Activated CD4-positive, alpha-beta T cell treated with anti-CD3 and anti-CD28 coated beads for 36 hours (primary cell): ENCODE results near the gene OR4S1. TPM values are rescaled to one million over a fixed set of nuclear protein-coding genes. Genes with fewer than 3 reads are reported as not detected.

Experiments used
- ATAC-seq: fragments of 200-7000 bp; cut with Tn5 transposase; one replicate; pipeline ENCODE4 v1.10.0; 2021; ENCODE audit warnings: mild to moderate bottlenecking, moderate library complexity
- CTCF ChIA-PET: fragments of 350-600 bp; sonication (Branson Sonifier 250); formaldehyde crosslinking; loops from one replicate; lab custom pipeline; 2021; ENCODE audit warnings: antibody characterized with exemption; lab: Charles Lee
- POLR2A ChIA-PET: fragments of 350-600 bp; sonication (Branson Sonifier 250); formaldehyde crosslinking; loops from one replicate; lab custom pipeline; 2021; ENCODE audit warnings: antibody characterized with exemption, inconsistent platforms; lab: Charles Lee
- DNase-seq: peaks from one replicate; pipeline ENCODE4 v3.0.0-alpha.2; 2020
- H3K27ac Mint-ChIP-seq: one replicate; pipeline ENCODE4 v1.8.0; 2021; ENCODE audit warnings: mixed read lengths
- H3K27me3 Mint-ChIP-seq: one replicate; pipeline ENCODE4 v1.8.0; 2021; ENCODE audit warnings: mixed read lengths
- H3K36me3 Mint-ChIP-seq: one replicate; pipeline ENCODE4 v1.8.0; 2021; ENCODE audit warnings: low read depth, mixed read lengths
- H3K4me1 Mint-ChIP-seq: one replicate; pipeline ENCODE4 v1.8.0; 2021; ENCODE audit warnings: mixed read lengths
- H3K4me3 Mint-ChIP-seq: one replicate; pipeline ENCODE4 v1.8.0; 2021; ENCODE audit warnings: mild to moderate bottlenecking, moderate library complexity, mixed read lengths
- H3K9me3 Mint-ChIP-seq: one replicate; pipeline ENCODE4 v1.8.0; 2021; ENCODE audit warnings: low read depth, mixed read lengths
- intact Hi-C, 2 experiments: fragments of 100-400 bp; cut with DNase I in 1 of 2; cut with micrococcal nuclease in 1 of 2; formaldehyde crosslinking; loops; one replicate each; pipeline versions ENCODE4 v1.14.2 to v1.15.1; 2022 to 2024; cut with DNase I, micrococcal nuclease
- total RNA-seq, 2 experiments: library from RNA; stranded (reverse); gene quantifications; one replicate each; pipeline ENCODE4 v1.2.3, GENCODE V29; 2021

The OR4S1 gene
- total RNA-seq, 2 experiments from 2014 or later: not detected

DNA sequence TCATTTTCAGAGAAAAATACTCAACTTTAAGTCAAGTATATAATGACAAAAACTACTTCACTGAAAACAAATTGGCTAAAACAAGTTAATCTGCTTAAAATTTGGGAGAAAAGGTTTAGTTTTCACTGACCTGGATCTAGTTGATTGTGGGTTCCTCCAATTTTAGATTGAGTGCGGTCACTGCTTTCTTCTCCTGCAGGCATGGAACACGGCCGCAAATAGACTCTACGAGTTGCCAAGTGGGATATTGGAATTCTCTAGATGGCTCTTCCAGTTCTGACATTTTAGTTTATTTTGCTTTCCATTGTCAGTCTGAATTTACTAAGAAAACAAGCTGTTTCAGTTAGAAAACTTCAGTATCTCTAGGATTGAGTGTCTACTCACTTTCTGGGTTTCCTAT lies 48.0 kb downstream of the OR4S1 start:
- Mint-ChIP-seq H3K9me3 (peaks cover 9% of the 10 kb centered on the region), H3K36me3 (no peaks in the 10 kb centered on the region), H3K4me1 (no peaks in the 10 kb centered on the region), H3K27me3 (peaks cover 2% of the 10 kb centered on the region), H3K4me3 (no peak overlapping the region), H3K27ac (no peak overlapping the region)
- CTCF ChIA-PET: no interaction called here
- intact Hi-C loops: no loop called here
- POLR2A ChIA-PET: no interaction called here
- ATAC-seq (no peak), DNase-seq (no peak)

DNA sequence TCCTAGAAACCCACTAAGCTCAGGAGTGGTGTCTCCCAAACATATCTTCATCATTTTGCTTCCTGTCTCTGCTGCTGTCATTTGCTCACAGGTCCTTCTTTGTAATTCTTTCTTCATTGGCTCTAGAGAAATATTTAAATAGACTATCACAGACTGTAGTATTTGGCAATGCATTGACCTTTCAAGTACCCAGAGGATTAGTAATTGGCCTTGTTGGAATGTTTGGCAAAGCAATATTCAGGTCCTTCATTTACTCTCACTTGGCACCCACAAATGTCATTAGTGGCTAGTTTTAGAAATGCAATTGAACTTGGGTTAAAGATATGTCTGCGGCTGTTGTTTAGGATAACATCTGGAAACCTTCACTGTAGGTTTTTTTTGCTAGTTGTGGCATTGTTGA lies 48.7 kb downstream of the OR4S1 start:
- no peak for ATAC-seq
- CTCF ChIA-PET: no interaction called here
- Mint-ChIP-seq H3K27me3 (peaks cover 2% of the 10 kb centered on the region), H3K4me3 (no peak overlapping the region), H3K9me3 (peaks cover 11% of the 10 kb centered on the region), H3K4me1 (no peaks in the 10 kb centered on the region), H3K36me3 (no peaks in the 10 kb centered on the region), H3K27ac (no peak overlapping the region)
- intact Hi-C loops: no loop called here
- POLR2A ChIA-PET: no interaction called here
- DNase-seq: no peak

Other genes starting within 250 kb of the OR4S1 start
- not detected for gene OR4B1, start 89.4 kb upstream of the OR4S1 start, total RNA-seq
- gene OR4X2, start 61.1 kb upstream of the OR4S1 start, total RNA-seq: not detected
- gene OR4X1, start 42.4 kb upstream of the OR4S1 start, total RNA-seq: not detected
- not detected for gene OR4C3, start 18.7 kb downstream of the OR4S1 start, total RNA-seq
- gene OR4C5, start 60.2 kb downstream of the OR4S1 start, total RNA-seq: not detected
- gene OR4A47, start 182.6 kb downstream of the OR4S1 start, total RNA-seq: not detected